Prostate gland (tissue), 2 donors: ENCODE measurements around the gene CNTN6.

Experiments used
- POLR2A ChIP-seq: fragments of 450-650 bp; IDR thresholded peaks from one replicate; pipeline ENCODE4 v1.6.1; 2016; ENCODE audit warnings: antibody characterized with exemption, mild to moderate bottlenecking
- POLR2AphosphoS5 ChIP-seq: sonication (generic); formaldehyde crosslinking; IDR thresholded peaks from one replicate; pipeline ENCODE4 v1.6.1; 2017; ENCODE audit warnings: antibody characterized with exemption
- TF ChIP-seq, protein P1 (sequence below), 4 experiments: fragments of 200-600 bp in 2 of 4; fragments of 450-650 bp in 2 of 4; sonication (generic) in 2 of 4; IDR thresholded peaks; 1 replicate in 3 of 4; 2 replicates in 1 of 4; pipeline ENCODE4 v1.5.1; 2016 to 2019; ENCODE audit warnings: antibody characterized with exemption in 4 of 4, mild to moderate bottlenecking in 2 of 4, moderate library complexity in 2 of 4

DNA sequence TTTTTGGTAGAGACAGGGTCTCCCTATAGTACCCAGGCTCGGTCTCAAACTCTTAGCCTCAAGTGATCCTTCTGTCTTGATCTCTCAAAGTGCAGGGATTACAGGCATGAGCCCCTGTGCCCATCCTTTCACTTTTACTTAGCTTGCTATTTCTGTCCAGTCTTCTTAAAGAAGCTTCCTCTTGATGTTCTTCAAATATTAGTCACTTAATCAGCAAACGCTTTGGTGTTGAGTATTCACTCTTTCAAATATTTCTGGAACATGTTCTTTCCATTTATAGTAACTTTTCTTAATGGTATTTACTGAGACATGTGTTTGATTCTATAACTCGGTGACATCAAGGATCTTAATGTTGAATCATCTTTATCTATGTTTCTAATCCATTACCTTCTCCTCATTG, 122.1 kb downstream of the CNTN6 start:
- TF ChIP-seq, protein P1, sequence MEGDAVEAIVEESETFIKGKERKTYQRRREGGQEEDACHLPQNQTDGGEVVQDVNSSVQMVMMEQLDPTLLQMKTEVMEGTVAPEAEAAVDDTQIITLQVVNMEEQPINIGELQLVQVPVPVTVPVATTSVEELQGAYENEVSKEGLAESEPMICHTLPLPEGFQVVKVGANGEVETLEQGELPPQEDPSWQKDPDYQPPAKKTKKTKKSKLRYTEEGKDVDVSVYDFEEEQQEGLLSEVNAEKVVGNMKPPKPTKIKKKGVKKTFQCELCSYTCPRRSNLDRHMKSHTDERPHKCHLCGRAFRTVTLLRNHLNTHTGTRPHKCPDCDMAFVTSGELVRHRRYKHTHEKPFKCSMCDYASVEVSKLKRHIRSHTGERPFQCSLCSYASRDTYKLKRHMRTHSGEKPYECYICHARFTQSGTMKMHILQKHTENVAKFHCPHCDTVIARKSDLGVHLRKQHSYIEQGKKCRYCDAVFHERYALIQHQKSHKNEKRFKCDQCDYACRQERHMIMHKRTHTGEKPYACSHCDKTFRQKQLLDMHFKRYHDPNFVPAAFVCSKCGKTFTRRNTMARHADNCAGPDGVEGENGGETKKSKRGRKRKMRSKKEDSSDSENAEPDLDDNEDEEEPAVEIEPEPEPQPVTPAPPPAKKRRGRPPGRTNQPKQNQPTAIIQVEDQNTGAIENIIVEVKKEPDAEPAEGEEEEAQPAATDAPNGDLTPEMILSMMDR (IDR thresholded peaks at IDR 0.05), result no peak
- TF ChIP-seq POLR2A (no peak), POLR2AphosphoS5 (no peak)
